DMS53 (cell line): Measurements from ENCODE around the gene FHOD3.
"Not testable (repeated sequence)": the region's sequence is repeated elsewhere in the genome, so short reads cannot be mapped to it uniquely, and the experiment has no call there.

Experiments used
- DNase-seq: peaks from one replicate; lab custom pipeline; 2025; lab: John Stamatoyannopoulos, UW

The FHOD3 gene

DNA sequence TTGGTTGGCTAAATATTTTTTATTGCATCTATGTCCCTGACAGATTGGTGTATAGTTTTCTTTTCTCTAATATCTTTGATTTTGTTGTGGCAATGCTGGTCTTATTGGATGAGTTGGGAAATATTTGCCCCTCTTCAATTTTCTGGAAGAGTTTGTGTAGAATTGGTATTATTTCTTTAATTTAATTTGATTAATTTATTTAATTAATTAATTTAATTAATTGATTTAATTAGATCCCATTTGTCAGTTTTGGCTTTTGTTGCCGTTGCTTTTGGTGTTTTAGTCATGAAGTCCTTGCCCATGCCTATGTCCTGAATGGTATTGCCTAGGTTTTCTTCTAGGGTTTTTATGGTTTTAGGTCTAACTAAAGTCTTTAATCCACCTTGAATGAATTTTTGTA lies 253.8 kb downstream of the FHOD3 start:
- DNase-seq, result not testable (repeated sequence)

GRCh38 chr18:36558234-36558633 lies 260.7 kb downstream of the FHOD3 start:
- no peak for DNase-seq

DNA sequence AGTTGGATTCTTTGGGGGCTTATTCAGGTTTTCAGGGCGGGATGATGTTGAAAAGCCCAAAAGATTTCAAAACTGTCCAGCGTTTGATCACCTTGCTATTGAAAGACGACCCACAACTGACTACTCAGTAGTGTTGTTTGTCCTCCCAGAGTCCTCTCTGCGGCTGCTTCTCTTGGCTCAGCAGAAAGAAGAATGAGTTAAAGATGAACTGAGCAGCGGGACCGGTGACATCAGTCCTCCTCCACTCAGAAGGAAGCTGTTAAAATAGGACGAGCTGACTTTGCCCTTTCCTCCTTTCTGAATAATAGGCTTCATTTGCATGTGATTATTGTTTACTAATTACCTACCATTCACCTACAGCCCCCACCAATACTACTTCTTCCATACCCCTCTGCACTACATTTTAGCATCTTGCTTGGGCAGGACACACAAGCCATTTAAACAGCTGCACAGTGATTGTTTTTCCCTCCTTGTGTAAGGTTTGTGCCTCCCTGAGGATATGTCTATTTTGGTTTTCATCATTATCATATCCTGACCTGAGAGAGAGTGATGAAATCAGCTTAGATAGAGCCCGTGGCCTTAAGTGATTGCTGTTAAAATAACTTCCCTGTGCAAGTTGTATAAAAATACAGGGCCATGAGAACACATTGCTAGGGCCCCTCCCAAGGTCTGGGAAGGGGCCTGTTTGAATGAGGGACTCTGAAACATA lies 261.8 kb downstream of the FHOD3 start:
- DNase-seq, result no peak

DNA sequence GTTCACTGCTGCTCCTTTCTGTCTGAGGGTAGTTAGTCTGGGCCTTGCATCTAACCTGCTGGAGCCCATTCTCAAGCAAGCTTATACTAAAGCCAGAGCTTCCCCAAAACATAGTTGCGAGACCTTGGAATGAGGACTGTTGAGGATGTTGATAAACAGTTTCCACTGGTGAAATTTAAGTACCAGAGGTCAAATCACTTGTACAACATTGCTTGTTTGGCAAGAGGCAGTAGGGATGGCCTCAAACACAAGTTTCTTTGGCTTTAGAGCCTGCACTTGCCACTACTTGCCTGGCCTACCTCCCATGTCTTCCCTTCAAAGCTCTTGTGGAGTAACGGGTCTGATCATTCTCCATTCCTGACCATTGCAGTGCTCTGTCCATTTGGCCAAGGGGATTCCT lies 262.7 kb downstream of the FHOD3 start:
- no peak for DNase-seq

DNA sequence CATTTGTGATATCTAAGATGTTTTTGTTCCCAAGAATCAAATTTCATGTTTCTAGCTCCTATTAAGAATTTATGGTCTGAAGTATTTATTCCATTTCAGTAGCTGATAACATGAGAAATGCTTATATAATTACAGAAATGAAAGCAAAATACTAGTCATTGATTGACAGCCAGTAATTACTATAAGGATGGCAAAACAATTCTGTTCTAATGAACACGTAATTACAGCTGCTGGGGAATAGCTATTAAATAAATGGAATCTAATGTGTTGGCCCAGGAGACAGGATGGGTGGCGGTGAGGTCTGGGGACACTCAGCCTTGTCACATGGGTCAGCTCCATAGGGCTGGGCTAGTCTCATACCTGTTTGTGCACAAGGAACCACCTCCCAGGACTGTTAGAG lies 263.5 kb downstream of the FHOD3 start:
- DNase-seq, result no peak

- no peak for DNase-seq
These were observed 267.3 kb downstream of the FHOD3 start for GRCh38 chr18:36564841-36565240.

GRCh38 chr18:36567800-36568199 lies 270.3 kb downstream of the FHOD3 start:
- DNase-seq, result no peak

DNA sequence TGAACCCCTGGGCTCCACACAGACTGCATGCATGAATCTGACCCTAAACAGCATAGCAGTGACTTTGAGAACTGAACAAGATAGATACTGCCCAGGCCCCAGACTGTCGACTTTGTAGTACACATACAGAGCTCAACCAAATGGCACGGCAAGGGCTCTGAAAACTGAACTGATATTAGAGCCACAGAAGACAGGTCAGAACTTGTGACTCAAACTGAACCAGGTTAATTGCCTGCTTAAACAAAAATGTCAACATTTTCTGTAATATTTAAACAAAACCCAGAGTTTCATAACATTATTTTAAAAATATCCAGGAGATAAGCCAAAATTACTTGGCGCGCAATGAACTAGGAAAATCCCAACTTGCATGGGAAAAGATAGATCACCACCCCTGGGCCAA lies 271.0 kb downstream of the FHOD3 start:
- DNase-seq, result no peak

- DNase-seq, result peak; percentile 79
These were observed 274.8 kb downstream of the FHOD3 start for GRCh38 chr18:36572135-36572856.

GRCh38 chr18:36576339-36576738 lies 278.8 kb downstream of the FHOD3 start:
- DNase-seq, result no peak

DNA sequence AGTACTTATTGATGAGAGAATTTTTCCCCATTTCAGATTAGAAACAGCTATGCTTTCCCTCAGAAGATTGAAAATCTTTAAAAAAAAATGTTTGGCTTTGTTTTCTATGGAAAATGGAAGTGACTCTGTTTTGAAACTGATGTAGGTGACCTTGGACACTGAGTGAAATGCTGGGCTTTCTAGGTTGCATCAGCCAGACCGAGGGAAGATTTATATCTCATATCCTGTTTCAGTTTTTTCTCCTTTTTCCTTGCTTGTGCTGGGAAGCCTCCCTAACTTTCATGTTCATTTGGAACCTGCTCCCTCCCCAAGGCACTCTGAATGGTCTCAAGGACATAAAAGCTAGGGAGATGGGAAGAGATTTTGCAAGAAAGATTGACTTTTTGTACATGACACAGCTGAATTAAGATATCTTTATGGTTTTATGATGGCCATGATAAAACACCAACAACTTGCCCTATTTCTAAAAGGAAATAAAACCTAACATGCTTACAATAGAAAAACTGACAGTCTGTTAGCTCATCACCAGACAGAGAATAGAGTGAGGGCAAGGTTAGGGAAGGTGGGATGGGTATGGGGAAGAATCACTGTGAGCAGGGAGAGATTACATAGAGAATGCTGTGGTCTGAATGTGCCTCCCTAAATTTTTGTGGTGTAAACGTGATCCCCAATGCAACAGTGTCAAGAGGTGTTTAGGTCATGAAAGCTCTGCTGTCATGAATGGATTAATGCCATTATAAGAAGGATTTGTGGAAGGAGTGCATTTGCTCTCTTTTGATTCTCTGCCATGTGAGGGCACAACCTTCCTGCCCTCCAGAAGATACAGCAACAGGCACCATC lies 281.6 kb downstream of the FHOD3 start:
- no peak for DNase-seq

GRCh38 chr18:36580266-36580665 lies 282.8 kb downstream of the FHOD3 start:
- no peak for DNase-seq

DNA sequence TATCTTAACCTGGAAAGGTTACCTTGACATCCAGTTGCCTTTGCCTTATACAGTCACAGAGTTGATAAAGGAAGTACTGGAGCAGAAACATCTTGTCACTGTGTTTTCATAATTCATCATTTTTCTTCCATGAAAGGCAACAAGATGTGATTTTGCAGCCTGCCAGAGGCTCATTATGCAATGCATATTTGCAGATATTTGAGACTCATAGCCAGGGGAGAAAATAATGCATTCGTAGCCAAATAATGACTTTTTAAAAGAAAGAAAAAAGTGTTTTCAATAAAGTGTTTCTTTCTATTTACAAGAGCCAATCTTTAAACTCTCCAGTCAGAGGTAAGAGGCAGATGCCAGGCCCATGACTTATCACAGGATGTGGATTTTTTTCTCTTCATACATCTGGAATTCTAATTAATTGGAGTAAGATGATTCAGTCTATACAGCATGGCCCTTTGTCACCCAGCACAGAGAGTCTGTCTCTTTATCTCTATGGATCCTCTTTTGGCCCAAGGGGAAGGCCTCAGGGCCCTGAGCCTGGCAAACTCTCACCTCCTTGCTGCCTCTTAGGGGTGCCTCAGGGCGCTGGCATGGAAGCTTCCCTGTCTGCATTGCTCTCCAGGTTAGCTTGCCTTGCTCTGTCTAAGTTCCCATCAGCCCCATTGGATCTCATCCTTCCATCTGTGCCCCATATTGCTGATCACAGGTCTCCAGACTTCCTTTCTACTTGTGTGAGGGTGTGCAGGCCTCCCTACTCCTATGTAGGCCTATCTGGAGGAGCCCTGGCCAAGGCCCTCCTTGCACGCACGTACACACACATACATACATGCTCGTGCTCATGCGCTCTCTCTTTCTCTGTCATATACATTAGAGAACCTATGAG lies 283.6 kb downstream of the FHOD3 start:
- no peak for DNase-seq

GRCh38 chr18:36582988-36583745 lies 285.7 kb downstream of the FHOD3 start:
- DNase-seq, result no peak

GRCh38 chr18:36589857-36590543 lies 292.5 kb downstream of the FHOD3 start:
- DNase-seq, result no peak

DNA sequence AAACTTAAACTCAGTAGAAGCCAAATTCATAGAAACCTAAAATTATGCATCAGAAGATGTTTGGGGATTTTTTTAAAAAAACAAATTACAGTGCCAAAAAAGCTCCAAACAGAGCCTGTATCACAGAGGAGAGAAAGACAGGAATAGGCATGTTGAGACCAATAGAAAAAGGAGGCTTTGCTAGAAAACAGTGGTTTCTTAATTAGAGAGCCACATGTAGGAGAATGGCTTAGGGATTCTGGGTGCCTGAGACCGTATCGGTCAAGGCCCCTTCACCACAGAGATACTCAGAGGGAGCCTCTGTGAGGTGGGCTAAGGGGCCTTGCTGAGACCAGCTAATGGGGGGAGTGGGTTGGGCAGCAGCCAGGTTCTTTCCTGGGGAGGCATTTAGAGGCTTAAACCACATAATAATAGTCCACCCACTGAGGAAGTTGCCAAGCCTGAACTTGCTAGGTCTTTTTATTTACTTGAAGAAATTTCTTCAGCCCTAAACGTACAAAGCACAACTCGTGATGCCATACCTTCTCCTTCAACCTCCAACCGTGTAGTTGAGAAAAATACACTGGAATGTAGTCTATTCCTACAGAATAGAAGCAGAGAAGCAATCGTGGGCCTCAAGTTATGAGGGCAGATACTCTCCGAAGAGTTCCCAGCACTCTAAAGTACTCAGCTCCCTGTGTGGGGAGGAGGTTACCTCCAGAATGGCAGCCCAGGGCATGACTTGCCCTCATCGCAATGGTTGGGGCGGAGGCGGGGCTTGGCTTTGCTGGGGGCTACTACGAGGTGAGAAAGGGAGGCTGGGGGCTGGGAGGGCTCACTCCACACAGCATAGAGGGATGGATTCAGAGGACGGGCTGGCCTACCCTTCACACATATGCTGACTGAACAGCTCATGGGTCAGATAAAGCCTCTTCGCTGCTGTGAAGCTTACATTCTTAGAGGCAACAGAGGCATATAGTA lies 293.4 kb downstream of the FHOD3 start:
- DNase-seq, result no peak

GRCh38 chr18:36592282-36592681 lies 294.8 kb downstream of the FHOD3 start:
- no peak for DNase-seq

DNA sequence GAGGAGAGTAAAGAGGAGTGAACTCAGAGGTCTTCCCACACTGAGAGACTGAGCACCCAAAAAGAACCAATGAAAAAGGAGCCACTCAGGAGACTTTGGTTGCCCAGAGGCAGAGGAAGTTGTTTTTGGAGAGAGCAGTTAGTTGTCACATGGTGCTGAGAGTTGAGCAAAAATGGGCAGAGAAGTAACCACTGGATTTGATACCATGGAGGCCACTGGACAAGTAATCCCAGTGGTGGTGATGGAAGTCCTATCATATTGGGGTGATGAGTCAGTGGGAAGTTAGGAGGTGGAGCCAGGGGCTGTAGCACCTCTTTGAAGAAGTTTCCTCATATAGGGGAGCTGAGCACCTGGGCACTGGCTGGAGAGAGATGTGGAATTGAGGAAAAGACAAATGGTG lies 295.5 kb downstream of the FHOD3 start:
- DNase-seq, result no peak

DNA sequence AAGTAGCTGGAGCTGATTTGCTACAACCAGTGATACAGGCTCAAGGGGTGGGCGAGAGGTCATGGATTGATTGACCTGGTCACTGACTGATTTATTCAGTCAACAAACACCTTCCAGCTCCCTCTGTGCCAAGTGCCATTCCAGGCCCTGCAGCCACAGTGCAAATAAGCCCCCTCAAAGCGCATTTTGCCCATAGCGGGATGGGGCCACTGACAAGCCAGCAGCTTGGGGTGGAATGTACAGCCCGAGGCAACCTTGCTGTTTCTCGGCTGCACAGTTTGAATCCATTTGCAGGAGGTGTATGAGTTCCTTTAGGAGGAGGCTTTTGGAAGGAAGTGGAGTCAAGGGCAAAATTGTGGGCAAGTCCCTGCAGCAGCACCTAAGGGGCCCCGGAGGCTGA lies 296.1 kb downstream of the FHOD3 start:
- no peak for DNase-seq
